PC-3 (cell line): ENCODE data around the gene SAT2.

ENCODE experiments used
- CTCF ChIP-seq: fragments of 300-600 bp; sonication (generic); conservative IDR thresholded peaks from 2 replicates; pipeline ENCODE4 v1.5.1; 2017; ENCODE audit warnings: antibody characterized with exemption, low read depth, mild to moderate bottlenecking, low read length
- EZH2phosphoT487 ChIP-seq: fragments of 300-600 bp; sonication (generic); IDR thresholded peaks from 2 replicates; pipeline ENCODE4 v1.6.1; 2018; ENCODE audit warnings: mild to moderate bottlenecking, antibody characterized with exemption, low read length, borderline replicate concordance

GRCh38 chr17:7593296-7593695, 34.3 kb downstream of the SAT2 start:
- TF ChIP-seq CTCF (no peak), EZH2phosphoT487 (no peak)
